Middle frontal gyrus (tissue), 1 donor: ENCODE data around the gene MXD4.
"Not testable (repeated sequence)": the region's sequence is repeated elsewhere in the genome, so short reads cannot be mapped to it uniquely, and the experiment has no call there.

ENCODE experiments used
- DNase-seq: peaks from one replicate; pipeline ENCODE4 v3.0.0-alpha.2; 2015; ENCODE audit warnings: low spot score; ENCODE audit errors: extremely low spot score

Gene MXD4

GRCh38 chr4:2226261-2226660, 35.6 kb downstream of the MXD4 start:
- no peak for DNase-seq

- no peak for DNase-seq
Measured at GRCh38 chr4:2222838-2223237, 39.1 kb downstream of the MXD4 start.

- DNase-seq = not testable (repeated sequence)
Measured at GRCh38 chr4:2221378-2221777, 40.5 kb downstream of the MXD4 start.

GRCh38 chr4:2220016-2220630, 41.8 kb downstream of the MXD4 start:
- DNase-seq = peak; percentile 67

- no peak for DNase-seq
Measured at GRCh38 chr4:2219233-2219760, 42.6 kb downstream of the MXD4 start.

- DNase-seq = no peak
Measured at GRCh38 chr4:2218436-2218835, 43.5 kb downstream of the MXD4 start.

GRCh38 chr4:2217726-2218125, 44.2 kb downstream of the MXD4 start:
- no peak for DNase-seq

GRCh38 chr4:2212831-2213230, 49.1 kb downstream of the MXD4 start:
- DNase-seq = no peak

- not testable (repeated sequence) for DNase-seq
Measured at GRCh38 chr4:2202789-2203188, 59.1 kb downstream of the MXD4 start.
